HEK293T (cell line): Measurements from ENCODE around the gene TBC1D19.

Experiments
- HDGF ChIP-seq: fragments of 450-650 bp; IDR thresholded peaks from 2 replicates; pipeline ENCODE4 v1.6.1; 2017; ENCODE audit warnings: antibody characterized with exemption, borderline replicate concordance
- LEF1 ChIP-seq: fragments of 450-650 bp; IDR thresholded peaks from 2 replicates; pipeline ENCODE4 v1.6.1; 2017; ENCODE audit warnings: mild to moderate bottlenecking, borderline replicate concordance
- SP1 ChIP-seq: fragments of 450-650 bp; IDR thresholded peaks from 2 replicates; pipeline ENCODE4 v1.6.1; 2017

DNA sequence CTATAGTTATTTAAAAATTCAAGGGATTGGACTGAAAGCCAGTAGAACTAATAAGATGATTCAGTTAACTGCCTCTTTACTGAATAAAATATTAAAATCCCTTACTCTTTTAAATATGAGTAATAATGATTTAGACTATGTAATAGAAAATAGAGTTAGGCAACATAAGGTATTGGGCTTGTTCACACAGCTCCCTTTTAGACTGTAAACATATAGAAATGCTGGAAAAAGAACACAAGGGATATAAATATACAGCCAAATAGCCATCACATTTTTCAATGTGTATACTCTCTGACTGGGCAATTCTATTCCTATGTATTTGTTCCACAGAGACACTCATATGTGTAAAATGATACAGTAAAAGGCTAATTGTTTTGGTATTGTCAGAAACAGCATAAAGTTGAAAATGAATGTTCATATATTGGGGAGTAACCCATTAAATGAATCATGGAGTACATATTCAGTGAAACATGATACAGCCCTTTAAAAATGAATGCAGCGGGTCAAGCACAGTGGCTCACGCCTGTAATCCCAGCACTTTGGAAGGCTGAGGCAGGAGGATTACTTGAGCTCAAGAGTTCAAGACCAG, 129.8 kb downstream of the TBC1D19 start:
- TF ChIP-seq HDGF, result no peak
- TF ChIP-seq LEF1, result no peak
- no peak for TF ChIP-seq SP1
